ENCODE results near the gene DOCK9. TPM values are rescaled to one million over a fixed set of nuclear protein-coding genes. Genes with fewer than 3 reads are reported as not detected.

DOCK9 gene
- polyA plus RNA-seq, 1 donor (not counting 4 experiments of a cell fraction or from before 2014, with no cell fraction given): 110 TPM

- Histone ChIP-seq H3K36me3 (ENCODE audit: control insufficient read depth in 2 of 2, extremely low read depth in 1 of 2, insufficient read depth in 2 of 2, low read length in 2 of 2) (peaks cover 24 to 39% of the 10 kb centered on the region in 2 experiments), H3K27ac (ENCODE audit: control insufficient read depth, insufficient read depth, low read length) (no peak overlapping the region), H3K79me2 (ENCODE audit: control insufficient read depth, insufficient read depth, low read length) (no peaks in the 10 kb centered on the region), H4K20me1 (ENCODE audit: control insufficient read depth, extremely low read depth, insufficient read depth, low read length) (no peaks in the 10 kb centered on the region), H2AFZ (ENCODE audit: control insufficient read depth, low read length) (no peak overlapping the region), H3K27me3 (ENCODE audit: control insufficient read depth, extremely low read depth, insufficient read depth, low read length) (no peaks in the 10 kb centered on the region), H3K4me3 (ENCODE audit: control insufficient read depth in 2 of 3, extremely low read depth in 1 of 3, insufficient read depth in 2 of 3, low read depth in 1 of 3, low read length in 3 of 3) (no peak overlapping the region), H3K4me1 (ENCODE audit: control insufficient read depth, extremely low read depth, insufficient read depth, low read length) (peaks cover 14% of the 10 kb centered on the region), H3K9ac (ENCODE audit: control insufficient read depth, extremely low read depth, insufficient read depth, low read length) (no peak overlapping the region), H3K9me3 (ENCODE audit: control insufficient read depth, low read depth, low read length) (no peaks in the 10 kb centered on the region), H3K9me1 (ENCODE audit: control insufficient read depth, extremely low read depth, insufficient read depth, low read length) (no peaks in the 10 kb centered on the region), H3K4me2 (ENCODE audit: control insufficient read depth, extremely low read depth, insufficient read depth, low read depth, low read length) (no peak overlapping the region)
- FAIRE-seq (no peak), DNase-seq (ENCODE audit: low read depth, low spot score) (no peak)
- dilution Hi-C loops (cut with MboI; ENCODE audit: extremely low pct_ligation_motif_present, low sequenced_read_pairs): no loop called here
- TF ChIP-seq CTCF (optimal IDR thresholded peaks at IDR 0.05 in 1 of 3, IDR thresholded peaks at IDR 0.05 in 1 of 3, conservative IDR thresholded peaks at IDR 0.05 in 1 of 3; ENCODE audit: extremely low read depth in 1 of 3, insufficient read depth in 2 of 3, low read length in 3 of 3) (peak in 1 of 3 experiments; percentile 11), EZH2 (IDR thresholded peaks at IDR 0.05; ENCODE audit: low read length) (no peak)
Measured at GRCh38 chr13:98827449-98827848, 150.4 kb downstream of the DOCK9 start.

GRCh38 chr13:98826146-98826545, 151.7 kb downstream of the DOCK9 start:
- Histone ChIP-seq H3K9ac (ENCODE audit: control insufficient read depth, extremely low read depth, insufficient read depth, low read length) (no peak overlapping the region), H3K9me1 (ENCODE audit: control insufficient read depth, extremely low read depth, insufficient read depth, low read length) (no peaks in the 10 kb centered on the region), H3K4me3 (ENCODE audit: control insufficient read depth in 2 of 3, extremely low read depth in 1 of 3, insufficient read depth in 2 of 3, low read depth in 1 of 3, low read length in 3 of 3) (no peak overlapping the region), H3K36me3 (ENCODE audit: control insufficient read depth in 2 of 2, extremely low read depth in 1 of 2, insufficient read depth in 2 of 2, low read length in 2 of 2) (peaks cover 23 to 36% of the 10 kb centered on the region in 2 experiments), H3K9me3 (ENCODE audit: control insufficient read depth, low read depth, low read length) (no peaks in the 10 kb centered on the region), H3K27me3 (ENCODE audit: control insufficient read depth, extremely low read depth, insufficient read depth, low read length) (no peaks in the 10 kb centered on the region), H2AFZ (ENCODE audit: control insufficient read depth, low read length) (no peak overlapping the region), H3K4me2 (ENCODE audit: control insufficient read depth, extremely low read depth, insufficient read depth, low read depth, low read length) (no peak overlapping the region), H3K4me1 (ENCODE audit: control insufficient read depth, extremely low read depth, insufficient read depth, low read length) (peaks cover 14% of the 10 kb centered on the region), H4K20me1 (ENCODE audit: control insufficient read depth, extremely low read depth, insufficient read depth, low read length) (no peaks in the 10 kb centered on the region), H3K79me2 (ENCODE audit: control insufficient read depth, insufficient read depth, low read length) (no peaks in the 10 kb centered on the region), H3K27ac (ENCODE audit: control insufficient read depth, insufficient read depth, low read length) (no peak overlapping the region)
- TF ChIP-seq EZH2 (IDR thresholded peaks at IDR 0.05; ENCODE audit: low read length) (no peak), CTCF (optimal IDR thresholded peaks at IDR 0.05 in 1 of 3, IDR thresholded peaks at IDR 0.05 in 1 of 3, conservative IDR thresholded peaks at IDR 0.05 in 1 of 3; ENCODE audit: extremely low read depth in 1 of 3, insufficient read depth in 2 of 3, low read length in 3 of 3) (no peak)
- dilution Hi-C loops (cut with MboI; ENCODE audit: extremely low pct_ligation_motif_present, low sequenced_read_pairs): no loop called here
- FAIRE-seq (no peak), DNase-seq (ENCODE audit: low read depth, low spot score) (no peak)

Measured in keratinocyte (primary cell).